Islet precursor cell (in vitro differentiated cells): Measurements from ENCODE around the gene CIDEB.
A peak's percentile ranks its signal among the peaks of the same experiment; 100 is the strongest.
"Not testable (repeated sequence)": the region's sequence is repeated elsewhere in the genome, so short reads cannot be mapped to it uniquely, and the experiment has no call there.

ENCODE experiments used
- DNase-seq: peaks from one replicate; pipeline ENCODE4 v3.0.0-alpha.2; 2018

CIDEB gene, protein sequence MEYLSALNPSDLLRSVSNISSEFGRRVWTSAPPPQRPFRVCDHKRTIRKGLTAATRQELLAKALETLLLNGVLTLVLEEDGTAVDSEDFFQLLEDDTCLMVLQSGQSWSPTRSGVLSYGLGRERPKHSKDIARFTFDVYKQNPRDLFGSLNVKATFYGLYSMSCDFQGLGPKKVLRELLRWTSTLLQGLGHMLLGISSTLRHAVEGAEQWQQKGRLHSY

DNA sequence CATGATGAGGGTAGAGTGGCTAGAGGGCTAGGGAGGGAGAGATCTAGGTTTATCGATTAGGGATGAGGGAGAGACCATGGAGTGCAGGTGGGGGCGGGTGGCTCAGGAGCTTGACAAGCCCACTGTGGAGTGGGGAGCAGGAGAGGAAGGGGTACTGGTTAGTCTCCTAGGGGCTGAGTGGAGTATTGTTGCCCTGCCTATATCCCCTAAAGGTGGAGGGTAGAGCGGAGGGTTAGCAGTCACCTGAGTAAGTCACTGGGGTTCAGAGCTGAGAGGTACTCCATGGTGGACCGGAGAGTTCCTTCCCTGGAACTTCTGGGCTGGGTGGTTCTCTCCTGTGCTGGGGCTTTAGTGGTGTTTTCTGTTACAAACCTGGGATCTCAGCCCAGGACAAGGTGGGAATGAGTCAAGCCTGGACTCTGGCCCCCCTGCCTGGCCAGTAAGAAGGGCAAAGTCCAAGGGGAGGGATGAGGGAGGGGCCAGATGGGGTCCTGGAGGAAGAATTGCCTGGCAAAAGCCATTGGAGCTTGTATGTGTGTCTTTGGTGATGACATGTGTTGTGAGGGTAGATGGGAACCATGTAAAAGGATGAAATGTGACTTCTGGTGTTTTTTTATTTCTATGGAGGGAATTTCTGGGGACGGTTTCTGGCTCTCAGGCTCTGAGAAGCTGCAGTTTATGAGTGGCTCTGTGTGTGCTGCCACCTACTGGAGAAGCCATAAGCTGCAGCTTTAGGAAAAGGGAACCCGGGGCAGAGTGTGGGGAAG is at the start of gene CIDEB:
Gene CIDEB (minus strand): TSS at position 403 of the 767 bp plus-strand sequence. CDS start 119 bp downstream, at position 284.
- peak; percentile 80 for DNase-seq

DNA sequence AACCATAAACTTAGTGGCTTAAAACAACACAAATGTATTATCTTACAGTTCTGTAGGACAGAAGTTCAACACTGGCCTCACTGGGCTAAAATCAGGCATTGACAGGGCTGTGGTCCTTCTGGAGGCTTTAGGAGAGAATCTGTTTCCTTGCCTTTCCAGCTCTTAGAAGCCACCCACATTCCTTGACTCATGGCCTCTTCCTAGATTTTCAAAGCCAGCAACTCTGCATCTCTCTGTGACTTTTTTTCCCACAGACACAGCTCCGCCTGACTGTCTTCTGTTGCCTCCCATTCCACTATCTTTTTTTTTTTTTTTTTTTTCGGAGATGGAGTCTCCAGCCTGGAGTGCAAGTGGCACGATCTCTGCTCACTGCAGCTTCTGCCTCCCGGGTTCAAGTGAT is 48.4 kb upstream of the CIDEB start:
- DNase-seq = no peak

DNA sequence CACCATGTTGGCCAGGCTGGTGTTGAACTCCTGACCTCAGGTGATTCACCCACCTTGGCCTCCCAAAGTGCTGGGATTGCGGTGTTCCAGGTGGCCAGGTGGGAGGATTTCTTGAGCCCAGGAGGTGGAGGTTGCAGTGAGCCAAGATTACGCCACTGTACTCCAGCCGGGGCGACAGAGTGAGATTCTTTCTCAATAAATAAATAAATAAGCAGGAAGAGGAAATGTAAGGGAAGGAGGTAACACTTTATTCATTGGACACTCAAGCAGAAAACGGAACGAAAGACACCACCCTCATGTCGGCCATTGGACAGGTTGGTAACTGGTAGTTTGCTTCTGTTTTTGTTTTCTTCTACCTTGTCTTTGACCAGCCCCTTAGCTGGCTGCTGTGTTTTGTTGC is 47.2 kb upstream of the CIDEB start:
- no peak for DNase-seq

DNA sequence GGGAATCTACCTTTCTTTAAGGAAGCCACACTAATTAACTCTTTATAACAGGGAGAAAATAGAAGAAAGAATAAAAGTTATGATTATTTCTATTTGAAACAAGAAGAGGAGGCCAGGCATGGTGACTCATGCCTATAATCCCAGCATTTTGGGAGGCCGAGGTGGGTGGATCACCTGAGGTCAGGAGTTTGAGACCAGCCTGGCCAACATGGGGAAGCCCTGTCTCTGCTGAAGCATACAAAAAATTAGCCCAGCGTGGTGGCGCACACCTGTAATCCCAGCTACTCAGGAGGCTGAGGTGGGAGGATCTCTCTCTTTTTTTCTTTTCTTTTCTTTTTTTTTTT is 46.7 kb upstream of the CIDEB start:
- not testable (repeated sequence) for DNase-seq

DNA sequence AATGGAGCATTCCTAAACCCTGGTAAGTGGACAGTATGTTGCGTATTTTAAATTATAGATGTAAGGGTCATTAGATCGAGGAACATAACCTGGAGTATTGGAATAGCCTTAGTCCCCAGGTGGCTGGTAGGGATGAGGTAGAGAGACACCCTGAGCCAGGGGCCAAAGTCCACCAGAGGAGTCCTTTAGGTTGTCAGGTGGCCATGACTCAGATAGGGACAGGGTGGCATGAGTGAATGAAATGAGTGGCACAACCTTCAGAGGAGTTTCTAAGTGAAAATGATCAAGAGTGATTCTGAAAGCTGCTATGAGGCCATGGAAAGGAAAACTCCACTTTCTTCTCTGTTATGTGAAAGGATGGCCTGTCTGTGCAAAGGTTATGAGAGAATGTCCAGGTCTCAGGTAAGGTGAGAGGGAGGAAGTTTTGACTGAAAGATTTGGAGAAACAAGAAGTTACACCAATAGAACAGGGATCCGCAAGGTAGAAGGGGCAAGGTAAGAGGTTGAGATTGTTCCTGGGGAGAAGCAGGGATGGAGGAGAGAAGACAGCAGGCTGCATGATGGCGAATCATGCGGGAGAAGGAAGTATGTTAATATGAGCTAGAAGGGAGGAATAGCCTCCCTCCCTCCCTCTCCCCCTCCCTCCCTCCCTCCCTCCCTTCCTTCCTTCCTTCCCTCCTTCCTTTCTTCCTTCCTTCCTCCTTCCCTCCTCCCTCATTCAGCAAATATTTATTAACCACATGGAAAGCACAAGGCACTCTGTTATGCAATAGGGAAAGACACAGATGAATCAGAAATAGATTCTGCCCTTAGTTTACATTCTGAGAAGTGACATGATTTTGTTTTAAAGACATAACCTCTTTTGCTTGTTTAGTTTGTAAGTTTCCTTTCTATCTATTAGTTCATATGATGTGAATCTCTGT is 46.0 kb upstream of the CIDEB start:
- no peak for DNase-seq

DNA sequence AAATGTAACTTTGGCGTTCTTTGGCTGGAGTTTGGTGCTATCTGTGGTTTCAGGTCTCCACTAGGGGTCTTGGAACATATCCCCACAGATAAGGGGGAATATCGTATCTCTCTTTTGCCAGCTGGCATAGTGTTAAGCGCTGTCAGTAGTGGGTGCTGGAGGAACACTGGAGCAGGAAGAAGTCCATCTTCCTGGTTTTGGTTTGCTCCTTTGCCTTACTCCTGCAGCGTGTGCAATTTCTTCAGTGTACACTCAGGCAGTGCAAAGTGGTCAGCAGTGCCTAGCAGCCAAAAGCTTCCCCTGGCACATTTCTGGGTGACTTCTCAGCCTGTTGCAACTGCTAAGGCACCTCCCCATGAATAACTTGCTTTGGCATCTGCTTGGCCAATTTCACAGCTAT is 43.7 kb upstream of the CIDEB start:
- DNase-seq = no peak

DNA sequence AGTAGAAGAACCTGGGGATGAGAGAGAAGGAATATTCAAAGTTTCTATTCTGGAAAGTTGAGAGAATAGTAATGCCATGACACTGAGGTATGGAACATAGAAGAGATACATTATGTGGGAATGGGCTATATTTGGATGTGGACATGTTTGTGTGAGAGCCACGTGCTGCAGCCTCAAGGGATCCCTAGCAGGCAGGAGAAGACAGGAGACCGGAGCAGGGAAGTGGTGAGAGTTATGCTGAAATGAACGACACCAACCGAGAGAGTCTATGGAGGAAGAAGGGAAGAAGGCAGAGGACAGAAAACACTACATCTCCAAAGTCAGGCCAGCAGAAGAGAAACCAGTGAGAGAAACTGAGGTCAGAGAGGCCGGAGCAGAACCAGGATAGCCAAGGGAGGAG is 42.0 kb upstream of the CIDEB start:
- no peak for DNase-seq

DNA sequence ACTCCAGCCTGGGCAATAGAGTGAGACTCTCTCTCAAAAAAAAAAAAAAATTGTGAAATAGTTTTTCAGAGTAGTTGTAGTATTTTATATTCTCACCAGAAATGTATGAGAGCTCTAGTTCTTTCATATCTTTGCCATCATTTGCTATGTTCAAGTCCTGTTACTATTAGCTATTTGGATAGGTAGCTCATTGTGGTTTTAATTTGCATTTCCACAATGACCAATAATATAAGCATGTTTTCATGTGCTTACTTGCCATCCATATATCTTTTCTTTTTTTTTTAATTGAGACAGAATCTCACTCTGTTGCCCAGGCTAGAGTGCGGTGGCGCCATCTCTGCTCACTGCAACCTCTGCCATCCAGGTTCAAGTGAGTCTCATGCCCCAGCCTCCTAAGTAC is 40.4 kb upstream of the CIDEB start:
- DNase-seq = no peak

DNA sequence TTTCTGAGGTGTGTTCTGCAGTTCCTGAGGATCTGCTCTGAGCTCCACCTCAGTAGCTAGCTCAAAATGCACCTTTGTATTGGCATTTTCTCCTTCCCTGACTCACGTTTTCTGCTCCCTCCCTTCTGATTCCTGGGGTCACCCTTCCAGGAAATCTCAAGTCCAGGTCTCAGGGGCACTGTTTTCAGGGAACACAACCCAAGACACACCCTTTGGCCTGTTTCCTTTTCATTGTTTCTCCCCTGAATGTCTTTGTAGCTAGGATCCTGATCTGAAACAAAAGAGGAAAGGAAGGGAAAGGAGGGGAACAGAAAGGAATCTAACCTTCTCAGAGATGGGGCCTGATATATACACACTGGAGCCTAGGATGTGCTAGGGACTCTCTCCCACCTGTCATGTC is 39.4 kb upstream of the CIDEB start:
- DNase-seq = no peak

DNA sequence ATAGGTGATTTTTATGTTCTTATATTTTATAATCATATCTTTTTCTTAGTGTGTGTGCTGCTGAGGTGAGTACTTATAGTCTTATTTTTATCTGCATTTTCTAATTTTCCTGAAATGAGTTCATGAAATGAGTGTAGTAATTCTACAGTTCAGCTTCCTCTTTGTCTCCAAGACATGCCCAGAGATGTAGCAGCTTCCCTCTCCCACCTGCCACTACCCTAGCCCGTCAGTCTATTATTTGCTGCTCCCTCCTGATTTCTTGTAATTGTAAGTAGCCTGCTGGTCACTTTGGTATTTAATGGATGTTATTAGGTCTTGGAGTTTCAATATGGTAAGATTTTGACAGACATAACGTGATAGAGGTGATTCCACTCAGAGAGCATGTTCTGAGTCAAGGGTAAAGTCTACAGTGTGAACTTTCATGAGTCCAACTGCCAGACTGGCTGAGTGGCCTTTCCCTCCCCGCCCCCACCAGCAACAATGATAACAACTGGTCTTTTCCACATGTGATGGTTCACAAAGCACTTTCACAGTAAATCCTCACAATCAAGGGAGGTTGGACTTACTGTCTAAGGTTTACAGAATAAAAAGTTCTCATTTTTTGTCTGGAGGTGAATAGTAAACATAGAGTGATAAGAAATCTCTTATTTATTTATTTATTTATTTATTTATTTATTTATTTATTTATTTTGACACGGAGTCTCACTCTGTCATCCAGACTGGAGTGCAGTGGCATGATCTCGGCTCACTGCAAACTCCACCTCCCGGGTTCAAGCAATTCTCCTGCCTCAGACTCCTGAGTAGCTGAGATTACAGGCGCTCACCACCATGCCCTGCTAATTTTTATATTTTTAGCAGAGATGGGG is 36.3 kb upstream of the CIDEB start:
- DNase-seq = no peak

DNA sequence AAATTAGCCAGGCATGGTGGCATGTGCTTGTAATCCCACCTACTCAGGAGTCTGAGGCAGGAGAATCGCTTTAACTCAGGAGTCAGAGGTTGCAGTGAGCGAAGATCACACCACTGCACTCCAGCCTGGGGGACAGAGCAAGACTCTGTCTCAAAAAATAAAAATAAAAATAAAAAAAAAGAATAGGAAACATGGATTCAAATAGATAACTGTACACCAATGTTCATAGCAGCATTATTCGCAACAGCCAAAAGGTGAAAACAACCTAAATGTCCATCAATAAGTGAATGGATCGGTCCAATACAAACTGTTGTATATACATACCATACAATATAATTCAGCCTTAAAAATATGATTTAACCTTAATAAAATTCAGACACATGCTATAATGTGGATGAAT is 35.1 kb upstream of the CIDEB start:
- no peak for DNase-seq

DNA sequence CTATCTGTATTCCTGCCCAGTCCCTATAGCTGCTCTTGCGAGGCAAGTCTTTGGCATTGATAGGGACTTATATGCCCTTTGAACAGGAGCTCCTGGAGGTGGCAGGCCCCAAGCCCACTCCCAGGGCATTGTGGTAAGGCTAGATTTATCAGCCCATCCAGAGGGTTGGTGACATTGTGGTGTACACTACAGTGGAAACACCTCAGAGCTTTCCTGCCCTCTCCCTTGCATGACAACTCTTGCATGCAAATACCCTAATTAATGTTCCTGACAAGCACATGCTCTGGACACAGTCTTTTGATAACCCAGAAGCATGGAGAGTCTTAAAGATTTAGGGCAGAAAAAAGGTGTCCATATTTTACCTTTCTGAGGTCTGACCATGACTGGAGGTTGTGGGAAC is 32.8 kb upstream of the CIDEB start:
- DNase-seq = no peak

DNA sequence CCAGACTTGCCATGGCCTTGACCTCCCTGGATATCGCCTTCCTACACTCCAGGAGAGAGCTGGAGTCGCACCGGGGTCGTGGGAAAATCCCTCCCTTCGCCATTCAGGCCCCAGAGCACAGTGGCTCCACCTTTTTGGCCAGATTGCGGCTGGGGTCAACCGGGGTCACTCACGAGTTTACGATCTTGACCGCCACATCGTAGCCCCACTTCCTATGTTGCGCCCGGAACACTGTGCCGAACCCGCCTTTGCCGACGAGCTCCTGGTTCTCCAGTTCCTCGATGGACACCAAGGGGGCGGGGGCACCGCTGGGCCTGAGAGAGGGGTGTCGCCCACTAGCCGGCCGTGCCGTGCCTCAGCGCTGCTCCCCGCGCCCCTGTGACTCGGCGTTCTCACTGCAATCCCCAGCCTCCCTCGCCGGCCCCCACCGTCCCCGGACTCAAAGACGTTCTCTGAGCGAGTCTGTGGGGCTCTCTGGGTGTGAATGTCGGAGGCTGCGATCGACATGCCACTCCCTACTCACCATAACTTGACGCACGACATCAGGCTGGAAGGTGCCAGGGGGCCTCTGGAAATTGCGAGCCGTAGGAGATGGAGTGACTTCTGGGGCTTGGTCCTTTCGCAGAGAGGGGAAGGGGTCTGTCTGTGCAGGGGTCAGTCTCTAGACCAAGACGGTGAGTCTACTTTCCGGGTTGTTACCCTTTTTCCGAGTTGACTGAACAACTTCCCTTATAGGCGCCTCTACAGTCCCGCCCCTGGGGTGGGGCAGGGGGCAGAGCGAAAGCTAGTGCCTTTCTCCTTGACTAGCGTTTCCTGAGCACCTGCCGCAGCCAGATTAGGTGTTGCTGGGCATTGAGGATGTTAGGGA is 31.7 kb upstream of the CIDEB start, which contains the start of gene RIPK3:
Gene RIPK3 (minus strand): TSS at position 708 of the 868 bp plus-strand sequence. CDS start 165 bp downstream, at position 543.
- no peak for DNase-seq

DNA sequence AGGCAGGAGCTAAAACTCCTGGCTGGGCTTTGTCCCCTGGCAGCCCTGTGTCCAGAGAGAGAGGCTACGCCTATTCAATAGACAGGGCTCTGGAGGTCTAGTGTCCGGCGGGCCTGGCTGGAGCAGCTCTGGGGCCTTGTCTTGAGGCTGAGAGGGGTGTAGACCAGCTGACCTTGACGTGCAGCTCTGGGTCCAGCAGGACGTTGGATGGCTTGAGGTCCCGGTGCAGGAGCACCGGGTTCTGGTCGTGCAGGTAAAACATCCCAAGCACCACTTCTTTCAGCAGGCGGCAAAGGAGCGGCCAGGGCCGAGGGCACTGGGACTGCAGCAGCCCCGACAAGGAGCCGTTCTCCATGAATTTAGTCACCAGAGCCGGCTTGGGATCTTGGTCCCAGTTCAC is 31.1 kb upstream of the CIDEB start:
- no peak for DNase-seq

DNA sequence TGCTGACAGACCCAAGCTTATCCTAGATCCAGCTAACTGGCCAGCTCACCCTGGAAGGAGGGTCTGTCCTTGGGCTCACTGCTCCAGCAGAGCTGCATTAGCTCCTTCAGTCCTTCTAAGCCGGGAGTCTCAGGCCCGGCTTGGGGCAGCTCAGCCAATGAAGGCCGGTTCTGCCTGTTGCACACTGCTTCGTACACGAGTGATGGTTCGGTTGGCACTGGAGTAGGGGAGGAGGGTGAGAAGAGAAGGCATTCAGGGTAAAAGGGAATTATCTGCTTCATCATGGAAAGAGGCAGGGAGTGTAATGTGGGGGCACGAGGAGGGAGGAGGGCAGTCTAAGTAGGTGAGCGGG is 30.0 kb upstream of the CIDEB start:
- DNase-seq = no peak

DNA sequence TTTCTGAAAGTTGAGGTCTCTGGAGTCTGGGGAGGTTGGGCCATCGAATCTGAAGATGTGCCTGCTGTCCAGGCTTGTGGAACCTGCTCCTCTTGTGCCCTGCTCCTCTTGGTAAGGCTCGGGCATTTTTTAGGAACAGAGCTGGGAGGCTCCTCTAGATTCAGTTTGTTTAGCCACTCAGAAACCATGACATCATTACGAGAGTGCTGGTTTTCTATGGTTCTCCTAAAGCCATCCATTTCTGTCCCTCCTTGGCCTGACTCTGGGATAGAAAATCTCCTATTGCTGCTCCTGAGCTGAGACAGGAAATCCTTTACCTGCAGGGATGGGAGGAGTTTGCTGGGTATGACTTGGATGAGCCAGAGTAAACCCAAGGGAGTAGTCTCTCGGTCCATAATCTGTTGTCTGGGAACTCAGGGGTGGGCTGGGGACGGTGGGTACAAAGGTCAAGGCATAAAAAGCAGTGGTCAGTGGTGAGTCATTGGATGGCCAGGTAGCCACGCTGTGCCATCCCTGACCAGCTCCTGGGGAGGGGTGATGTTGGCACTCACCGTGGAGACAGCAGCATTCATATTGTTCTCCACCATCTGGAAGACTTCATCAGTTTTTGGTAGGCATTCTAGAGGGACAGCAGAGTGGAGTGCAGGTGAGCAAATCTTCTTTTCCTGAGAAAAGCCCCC is 29.5 kb upstream of the CIDEB start:
- DNase-seq = no peak

DNA sequence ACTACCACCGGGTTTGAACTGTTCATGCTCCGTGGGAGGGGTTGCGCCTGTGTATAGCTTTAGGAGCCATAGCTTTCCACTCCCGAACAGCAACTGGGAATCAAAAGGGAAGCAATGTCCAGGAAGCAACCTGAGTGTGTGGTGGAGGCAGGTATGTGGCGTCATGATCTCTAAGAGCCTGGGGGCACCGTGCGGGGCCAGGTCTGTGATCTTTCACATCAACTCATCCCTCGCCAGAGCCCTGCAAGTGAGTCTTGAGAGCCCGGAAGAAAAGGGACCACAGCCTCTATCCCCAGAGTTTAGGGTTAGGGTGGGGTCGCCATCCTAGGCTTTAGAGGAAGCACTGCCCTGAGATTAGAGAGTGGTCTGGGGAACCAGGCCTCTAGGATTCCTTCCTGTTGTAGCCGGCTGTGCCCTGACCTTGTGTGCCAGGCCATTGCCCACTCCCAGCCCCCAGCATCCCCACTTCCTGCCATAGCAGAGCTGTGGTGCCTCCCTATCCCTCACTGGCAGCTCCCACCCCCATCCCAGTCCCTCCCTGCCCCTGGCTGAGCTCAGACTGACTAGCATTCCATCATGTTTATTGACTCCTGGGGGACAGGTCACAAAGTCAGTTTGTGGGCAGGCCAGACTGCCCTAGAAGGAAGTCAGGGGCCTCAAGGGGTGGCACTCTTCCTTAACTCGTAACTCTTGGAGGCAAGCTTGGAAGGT is 27.8 kb upstream of the CIDEB start:
- no peak for DNase-seq

DNA sequence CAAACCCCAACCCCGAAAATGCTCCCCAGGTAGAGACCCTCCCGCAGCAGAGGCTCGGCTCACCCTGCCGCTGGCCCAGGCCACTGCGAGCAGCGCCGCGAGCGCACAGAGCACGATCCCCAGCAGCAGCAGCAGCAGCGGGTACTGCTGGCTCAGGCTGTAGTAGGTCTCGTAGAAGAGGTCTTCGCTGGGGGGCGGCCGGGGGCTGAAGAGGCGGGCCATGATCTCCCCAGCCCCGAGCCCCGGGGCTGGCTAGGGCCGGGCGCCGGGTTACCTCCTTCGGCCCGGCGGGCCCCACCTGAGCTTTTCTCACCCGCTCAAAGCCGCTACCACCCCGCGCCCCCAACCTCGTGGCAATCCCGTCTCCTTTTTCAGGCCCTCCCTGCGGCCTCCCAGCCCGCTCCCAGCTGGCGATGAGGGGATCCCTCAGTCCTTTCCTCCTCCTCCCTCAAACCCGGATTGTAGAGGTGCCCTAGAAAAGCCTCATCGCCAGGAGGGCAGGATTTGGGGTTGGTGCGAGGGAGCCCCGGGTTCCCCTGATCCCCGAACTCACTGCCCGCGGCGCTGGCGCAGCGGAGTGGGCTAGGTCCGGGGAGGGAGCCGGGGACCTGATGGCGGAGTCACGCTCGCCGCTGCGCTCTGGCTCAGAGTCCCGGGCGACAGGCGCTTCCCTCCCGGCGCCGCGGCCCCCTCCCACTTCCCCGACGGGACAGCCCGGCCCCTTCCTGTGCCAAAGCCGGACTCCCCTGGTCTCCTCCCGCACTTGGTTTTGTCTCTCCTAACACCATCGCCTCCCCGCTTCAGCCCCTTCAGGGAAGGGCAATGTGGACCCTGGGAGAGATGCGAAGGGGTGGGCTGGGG is 26.9 kb upstream of the CIDEB start, which contains the start of gene ADCY4:
Gene ADCY4 (minus strand): TSS at position 641 of the 861 bp plus-strand sequence. CDS start 419 bp downstream, at position 222.
- DNase-seq = no peak
